GM12875 (cell line): ENCODE results near the gene ITSN2.
"Not testable (repeated sequence)": the region's sequence is repeated elsewhere in the genome, so short reads cannot be mapped to it uniquely, and the experiment has no call there.

ENCODE experiments used
- H3K4me3 ChIP-seq: one replicate; pipeline ENCODE4 v1.5.1; 2011; ENCODE audit warnings: low read depth, low read length, control low read depth
- CTCF ChIP-seq: IDR thresholded peaks from 2 replicates; pipeline ENCODE4 v1.5.1; 2011; ENCODE audit warnings: low read depth, mild to moderate bottlenecking, control low read depth, inconsistent platforms, low read length, moderate library complexity, borderline replicate concordance; ENCODE audit not compliant: insufficient read depth

Gene ITSN2

GRCh38 chr2:24200799-24201198, 159.5 kb downstream of the ITSN2 start:
- TF ChIP-seq CTCF, result no peak

GRCh38 chr2:24199968-24200590, 160.3 kb downstream of the ITSN2 start:
- H3K4me3 ChIP-seq, result no peak overlapping the region
- no peak for TF ChIP-seq CTCF

More at GRCh38 chr2:24200799-24201198, 159.5 kb downstream of the ITSN2 start:
- H3K4me3 ChIP-seq, result no peak overlapping the region

- not testable (repeated sequence) for H3K4me3 ChIP-seq
Measured at GRCh38 chr2:24197213-24197612, 163.1 kb downstream of the ITSN2 start.

GRCh38 chr2:24191848-24192247, 168.5 kb downstream of the ITSN2 start:
- H3K4me3 ChIP-seq, result no peak overlapping the region
- no peak for TF ChIP-seq CTCF

GRCh38 chr2:24191156-24191555, 169.2 kb downstream of the ITSN2 start:
- no peak overlapping the region for H3K4me3 ChIP-seq
- no peak for TF ChIP-seq CTCF

- no peak for TF ChIP-seq CTCF
- H3K4me3 ChIP-seq, result no peak overlapping the region
Measured at GRCh38 chr2:24190503-24190902, 169.8 kb downstream of the ITSN2 start.

GRCh38 chr2:24189551-24189950, 170.8 kb downstream of the ITSN2 start:
- no peak for TF ChIP-seq CTCF
- no peak overlapping the region for H3K4me3 ChIP-seq

- H3K4me3 ChIP-seq, result no peak overlapping the region
- TF ChIP-seq CTCF, result no peak
Measured at GRCh38 chr2:24183366-24184069, 176.8 kb downstream of the ITSN2 start.
